Stimulated activated CD4-positive, alpha-beta T cell treated with anti-CD3 and anti-CD28 coated beads, Interleukin-2, amount 100 ng/mL, for 48 hours (primary cell): ENCODE measurements around the gene SPATA21.

Experiments
- DNase-seq, 2 donors: peaks; one replicate each; pipeline ENCODE4 v3.0.0-alpha.2; 2020

Gene SPATA21

GRCh38 chr1:16418823-16419425, 18.3 kb downstream of the SPATA21 start:
- DNase-seq: peak in 1 of 2 donors; percentile 8

- DNase-seq: no peak
Measured at GRCh38 chr1:16413191-16413590, 24.0 kb downstream of the SPATA21 start.

DNA sequence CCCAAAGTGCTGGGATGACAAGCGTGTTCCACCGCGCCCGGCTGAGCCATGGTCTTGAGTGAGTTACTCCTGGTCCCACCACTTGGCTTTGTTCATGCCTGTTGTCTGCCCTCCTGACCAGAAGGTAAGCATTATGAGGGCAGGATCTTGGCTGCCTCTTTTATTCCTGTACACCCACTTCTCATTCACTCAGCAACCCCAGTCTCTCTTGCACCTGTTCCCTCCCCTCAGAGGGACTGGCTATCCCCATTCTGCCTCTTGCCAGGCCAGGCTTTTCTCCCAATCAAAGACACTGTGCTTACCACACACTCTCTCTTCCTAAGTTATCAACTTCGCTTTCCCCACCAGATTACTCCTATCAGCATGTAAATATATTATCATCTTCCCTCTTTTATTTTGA, 26.4 kb downstream of the SPATA21 start:
- no peak for DNase-seq

DNA sequence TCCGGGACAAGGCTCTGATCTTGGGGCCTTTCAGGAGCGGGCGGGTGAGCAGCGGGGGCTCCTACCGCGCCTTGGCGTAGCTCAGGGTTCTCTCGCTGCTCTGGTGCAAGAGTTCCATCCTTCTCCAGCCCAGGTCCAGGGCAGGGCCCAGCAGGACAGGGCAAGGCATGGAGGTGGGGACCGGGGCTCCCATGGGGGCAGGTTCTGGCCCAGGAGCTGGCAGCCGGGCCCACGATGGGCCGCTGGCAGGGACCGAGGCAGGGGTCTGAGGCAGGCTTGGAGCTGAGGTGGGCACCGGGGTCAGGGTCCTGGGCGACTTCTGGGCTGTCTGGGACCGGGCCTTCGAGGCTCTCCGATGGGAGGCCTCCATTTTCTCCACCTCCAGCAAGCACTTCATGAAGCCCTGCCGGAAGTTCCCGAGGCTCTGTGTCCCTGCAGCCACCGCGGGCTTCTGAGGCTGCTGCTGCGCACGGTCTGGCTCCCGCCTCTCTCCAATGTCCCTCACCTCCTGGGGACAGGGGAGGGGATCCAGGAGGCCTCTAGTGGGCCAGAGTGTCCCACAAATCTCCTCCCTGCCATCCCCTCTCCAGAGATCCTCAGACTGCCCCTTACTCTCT, 27.6 kb downstream of the SPATA21 start:
- DNase-seq: no peak

DNA sequence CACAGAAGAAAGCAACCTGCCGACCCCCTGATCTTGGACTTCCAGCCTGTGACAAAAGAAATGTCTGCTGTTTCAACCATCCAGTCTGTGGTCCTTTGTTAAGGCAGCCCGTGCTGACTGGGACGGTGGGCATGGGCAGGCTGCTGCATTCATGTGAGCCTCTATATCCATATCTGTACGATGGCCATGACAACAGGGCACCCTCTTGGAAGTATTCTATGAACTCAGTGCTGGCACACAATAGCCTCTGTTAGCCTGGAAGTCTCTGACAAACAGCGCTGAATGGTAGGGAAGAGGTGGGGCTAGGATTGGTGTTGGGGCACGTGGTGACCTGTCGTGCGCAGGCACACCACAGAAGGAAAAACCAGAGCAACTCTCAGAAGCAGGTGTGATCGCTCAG, 30.4 kb downstream of the SPATA21 start:
- no peak for DNase-seq

GRCh38 chr1:16405441-16405840, 31.8 kb downstream of the SPATA21 start:
- DNase-seq: no peak

DNA sequence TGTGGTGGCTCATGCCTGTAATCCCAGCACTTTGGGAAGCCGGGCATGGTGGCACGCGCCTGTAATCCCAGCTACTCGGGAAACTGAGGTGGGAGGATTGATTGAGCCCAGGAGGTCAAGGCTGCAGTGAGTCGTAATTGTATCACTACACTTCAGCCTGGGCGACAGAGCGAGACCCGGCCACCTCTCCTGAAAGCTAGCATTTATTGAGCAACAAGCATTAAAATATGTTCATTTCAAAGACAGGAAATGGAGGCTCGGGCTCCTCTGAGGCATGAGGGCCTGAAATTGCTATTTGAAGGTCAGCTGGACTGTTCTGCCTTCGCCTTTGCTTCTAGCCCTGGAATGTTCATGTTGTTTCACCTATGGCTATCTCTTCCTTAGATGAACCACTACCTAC, 34.5 kb downstream of the SPATA21 start:
- no peak for DNase-seq

DNA sequence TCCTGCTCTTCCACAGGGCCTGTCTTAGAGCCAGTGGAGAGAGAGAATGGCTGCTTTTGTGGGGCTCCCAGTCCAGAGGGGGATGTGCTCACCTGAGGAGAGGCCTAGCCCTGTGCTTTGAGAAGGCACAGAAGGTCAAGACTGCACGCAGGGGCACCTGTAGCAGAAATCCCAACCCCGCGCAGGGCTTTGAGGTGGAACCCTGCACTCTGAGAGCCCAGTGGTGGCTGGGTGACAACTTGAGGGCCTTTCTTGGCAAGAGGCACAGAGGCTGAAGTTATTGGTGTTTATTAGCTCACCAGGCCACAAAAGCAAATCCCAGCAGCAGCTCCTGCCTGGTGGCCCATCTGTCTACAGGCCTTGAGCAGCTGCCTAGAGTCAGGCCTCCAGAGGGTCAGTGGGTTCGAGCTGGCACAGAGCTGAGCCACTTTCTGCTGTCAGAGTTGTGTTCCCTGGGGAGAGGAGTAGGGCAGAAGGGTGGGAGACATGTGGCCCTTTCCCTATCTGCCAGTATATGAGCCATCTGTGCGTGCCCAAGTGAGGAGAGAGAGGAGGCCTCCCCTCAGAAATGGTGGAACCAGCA, 38.8 kb downstream of the SPATA21 start:
- no peak for DNase-seq

DNA sequence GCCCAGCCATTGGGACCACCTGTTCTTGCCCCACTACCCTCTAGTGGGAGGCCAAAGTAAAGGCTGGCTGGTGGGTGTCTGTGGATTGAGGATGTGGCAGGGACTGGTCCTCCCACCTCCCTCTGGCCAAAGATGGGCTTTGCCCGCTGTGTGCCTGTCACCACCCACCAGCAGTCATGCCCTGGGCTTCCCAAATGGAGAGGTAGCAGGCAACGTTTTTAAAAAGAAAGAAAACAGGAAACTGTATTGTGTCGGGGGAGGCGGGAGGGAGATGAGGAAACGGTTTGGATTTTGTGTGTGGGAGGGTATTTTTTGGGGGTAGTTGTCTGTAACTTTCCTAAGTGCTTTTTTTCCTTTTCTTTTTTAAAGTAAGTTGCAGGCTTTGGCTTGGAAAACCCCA, 40.1 kb downstream of the SPATA21 start:
- no peak for DNase-seq

- DNase-seq: no peak
Measured at GRCh38 chr1:16396591-16396990, 40.6 kb downstream of the SPATA21 start.

- DNase-seq: no peak
Measured at GRCh38 chr1:16394977-16395376, 42.2 kb downstream of the SPATA21 start.

- DNase-seq: no peak
Measured at GRCh38 chr1:16393570-16394521, 43.4 kb downstream of the SPATA21 start.

DNA sequence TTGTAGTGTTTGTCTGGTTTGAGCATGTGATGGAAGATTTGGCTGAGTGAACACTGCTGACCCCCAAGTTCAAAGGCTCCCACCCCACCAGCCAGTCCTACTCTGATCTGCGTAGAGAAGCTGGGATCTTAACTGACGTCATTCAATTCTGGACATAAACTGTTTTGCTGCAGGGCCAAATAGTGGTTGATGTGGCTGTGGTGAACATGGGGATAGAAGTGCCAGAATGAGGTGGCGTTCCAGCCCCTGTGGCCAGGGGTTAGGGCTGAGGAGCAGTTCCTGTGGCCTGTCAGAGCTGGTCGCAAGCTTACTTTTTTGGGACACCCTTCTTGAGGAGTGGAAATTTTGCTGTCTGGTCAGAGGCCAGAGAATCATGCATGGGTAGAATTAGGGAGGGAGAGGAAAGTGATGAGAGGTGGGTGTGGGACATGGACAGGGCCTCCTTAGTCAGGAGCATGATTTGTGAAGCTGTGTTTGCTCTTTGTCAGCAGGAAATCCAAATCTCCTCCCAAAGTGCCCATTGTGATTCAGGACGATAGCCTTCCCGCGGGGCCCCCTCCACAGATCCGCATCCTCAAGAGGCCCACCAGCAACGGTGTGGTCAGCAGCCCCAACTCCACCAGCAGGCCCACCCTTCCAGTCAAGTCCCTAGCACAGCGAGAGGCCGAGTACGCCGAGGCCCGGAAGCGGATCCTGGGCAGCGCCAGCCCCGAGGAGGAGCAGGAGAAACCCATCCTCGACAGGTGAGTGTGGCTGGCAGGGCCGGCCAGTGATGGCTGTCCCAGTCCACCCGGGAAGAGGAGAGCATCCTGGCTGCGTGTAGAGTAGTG, 44.3 kb downstream of the SPATA21 start:
- DNase-seq: no peak

DNA sequence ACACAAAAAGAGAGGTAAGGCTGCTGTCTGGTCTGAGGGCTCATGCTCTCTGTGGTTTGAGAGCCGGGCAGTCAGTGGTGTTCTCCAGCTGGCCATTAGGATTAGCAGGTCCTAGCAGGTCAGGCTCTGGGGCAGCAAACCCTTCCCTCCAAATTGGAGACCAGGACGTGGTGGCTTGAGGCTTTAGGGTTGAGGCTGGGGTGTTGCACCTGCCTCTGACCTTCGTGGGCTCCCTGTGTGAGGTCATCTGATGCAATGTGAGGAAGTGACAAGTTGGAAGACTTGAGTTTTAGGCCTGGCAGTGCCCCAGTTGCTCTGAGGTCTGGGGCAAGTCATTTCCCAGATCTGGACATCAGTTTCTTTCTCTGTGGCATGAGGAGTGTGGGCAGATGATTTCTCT, 45.8 kb downstream of the SPATA21 start:
- no peak for DNase-seq

GRCh38 chr1:16387201-16388188, 49.7 kb downstream of the SPATA21 start:
- no peak for DNase-seq

GRCh38 chr1:16386454-16387113, 50.6 kb downstream of the SPATA21 start:
- no peak for DNase-seq

DNA sequence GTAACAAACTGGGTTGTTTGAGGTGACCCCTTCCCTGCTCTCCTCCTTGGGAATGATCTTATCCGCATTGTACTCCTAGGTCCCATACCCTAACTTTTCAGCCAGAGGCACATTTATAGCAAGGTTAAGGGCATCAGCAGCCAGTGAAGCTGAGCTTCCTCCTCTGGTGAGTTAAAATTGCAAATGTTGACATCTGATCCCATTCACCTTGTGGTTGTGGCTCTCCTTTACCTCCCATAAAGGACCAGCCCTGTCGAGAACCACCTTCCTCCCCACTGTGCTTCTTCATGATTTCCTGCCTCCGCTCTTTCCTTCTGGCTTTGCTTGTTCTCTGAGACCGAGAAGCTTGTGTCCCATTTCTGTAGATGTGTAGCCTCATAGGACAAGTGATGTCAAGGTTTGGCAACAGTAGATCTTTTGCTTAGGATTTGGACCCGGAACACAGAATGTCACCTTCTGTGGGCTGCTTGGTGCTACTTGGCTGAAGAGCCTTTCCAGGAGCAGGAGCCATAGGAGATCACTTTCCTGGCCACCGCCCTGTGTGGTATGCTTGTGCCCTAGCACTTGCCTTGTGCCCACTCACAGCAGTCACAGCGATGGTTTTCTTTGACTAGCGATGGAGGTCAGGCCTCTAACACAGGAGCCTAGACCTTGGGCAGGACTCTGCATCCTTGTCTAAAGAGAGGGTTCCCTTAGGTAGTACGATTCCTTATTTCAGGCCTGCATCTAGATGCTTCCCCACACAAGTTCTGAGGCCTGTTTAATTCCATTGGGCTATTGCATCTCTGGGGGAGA, 51.4 kb downstream of the SPATA21 start:
- DNase-seq: no peak

- no peak for DNase-seq
Measured at GRCh38 chr1:16383888-16384287, 53.3 kb downstream of the SPATA21 start.

DNA sequence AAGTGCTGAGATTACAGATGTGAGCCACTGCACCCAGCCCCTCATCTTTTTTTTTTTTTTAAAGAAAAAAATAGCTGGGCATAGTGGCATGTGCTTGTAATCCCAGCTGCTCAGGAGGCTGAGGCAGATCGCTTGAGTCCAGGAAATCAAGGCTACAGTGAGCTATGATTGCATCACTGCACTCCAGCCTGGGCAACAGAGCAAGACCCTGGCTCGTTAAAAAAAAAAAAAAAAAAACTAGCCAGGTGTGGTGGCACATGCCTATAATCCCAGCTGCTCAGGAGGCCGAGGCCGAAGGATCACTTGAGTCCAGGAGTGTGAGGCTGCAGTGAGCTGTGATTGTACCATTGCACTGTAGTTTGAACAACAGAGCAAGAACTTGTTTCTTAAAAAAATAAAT, 56.4 kb downstream of the SPATA21 start:
- no peak for DNase-seq

GRCh38 chr1:16378443-16378842, 58.8 kb downstream of the SPATA21 start:
- no peak for DNase-seq
